Activated CD8-positive, alpha-beta memory T cell treated with anti-CD3 and anti-CD28 coated beads, Interleukin-2, amount 50 U/mL, for 1 hour (primary cell): ENCODE measurements around the gene MARCHF3.
"Not testable (repeated sequence)": the region's sequence is repeated elsewhere in the genome, so short reads cannot be mapped to it uniquely, and the experiment has no call there.

Source experiments
- DNase-seq: peaks from one replicate; pipeline ENCODE4 v3.0.0-alpha.2; 2020; ENCODE audit errors: extremely low read depth

Gene MARCHF3

GRCh38 chr5:127051591-127051990 is 21.2 kb upstream of the MARCHF3 start:
- no peak for DNase-seq

DNA sequence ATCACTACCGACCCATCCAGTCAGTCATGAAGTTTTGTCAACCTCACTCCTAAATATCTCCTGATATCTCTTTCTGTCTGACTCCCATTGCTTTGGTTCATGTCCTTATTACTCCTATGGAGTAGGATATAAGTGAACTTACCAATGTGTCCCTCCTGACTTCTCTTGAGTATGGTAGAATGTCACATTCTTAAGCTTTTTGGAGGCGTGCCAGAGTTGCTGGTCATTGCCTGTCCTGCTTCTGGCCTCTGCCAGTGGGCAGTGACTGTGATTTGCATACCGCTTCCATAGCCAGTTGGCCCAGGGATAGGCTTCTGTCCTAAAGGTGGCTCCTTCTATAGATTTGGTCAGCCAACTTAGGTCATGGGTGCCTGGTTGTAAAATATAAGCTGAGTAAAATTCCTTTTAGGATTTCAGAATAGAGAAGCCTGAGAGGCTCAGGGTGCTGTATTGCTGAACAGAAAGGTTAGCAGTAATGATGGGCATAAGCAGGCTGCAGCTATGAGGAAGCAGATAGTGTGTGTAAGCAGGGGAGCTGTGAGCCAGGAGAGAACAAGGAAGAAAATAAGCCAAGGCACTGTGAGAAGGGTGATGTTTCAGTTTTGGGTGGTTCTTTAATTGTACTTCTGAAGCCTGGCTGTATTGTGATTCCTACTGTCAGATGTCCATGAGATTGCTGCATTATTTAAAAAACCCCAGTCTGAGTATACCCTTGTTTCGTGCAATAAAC is 16.1 kb upstream of the MARCHF3 start:
- no peak for DNase-seq

DNA sequence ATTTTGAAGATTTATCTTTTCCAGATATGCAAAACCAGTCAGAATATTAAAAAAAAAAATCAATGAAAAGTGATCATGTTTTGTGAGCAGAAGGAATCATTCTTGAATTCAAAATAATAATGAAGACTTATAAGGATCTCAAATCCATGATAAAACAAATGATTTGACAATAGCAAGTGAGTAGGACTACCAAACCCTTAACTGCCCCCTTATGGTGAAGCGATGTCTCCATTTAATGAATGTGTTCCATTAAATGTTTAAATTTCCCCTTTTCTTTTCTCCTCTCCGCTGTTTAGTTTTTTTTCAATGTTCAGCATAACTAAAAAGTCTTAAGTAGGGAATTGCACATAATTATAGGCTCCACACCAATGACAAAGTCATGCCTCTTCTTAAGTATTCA is 12.2 kb upstream of the MARCHF3 start:
- no peak for DNase-seq

DNA sequence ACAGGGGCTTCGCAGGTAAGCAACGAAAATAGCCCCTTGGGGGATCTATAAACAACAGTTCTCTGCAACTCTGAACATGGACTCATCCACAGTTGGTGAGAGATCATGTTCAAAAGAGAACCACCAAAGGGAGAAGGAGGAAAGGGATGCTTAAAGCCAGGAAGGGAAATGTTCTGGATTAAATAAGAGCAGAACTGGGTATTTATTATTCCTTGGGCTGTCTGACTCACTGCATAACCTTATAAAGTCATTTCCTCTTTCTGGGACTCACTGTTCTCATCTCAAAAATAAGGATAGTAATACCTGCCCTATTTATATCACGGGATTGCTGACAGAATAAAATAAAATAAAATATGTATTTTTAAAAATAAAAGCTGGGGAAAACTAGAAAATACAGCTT is 11.2 kb upstream of the MARCHF3 start:
- DNase-seq: no peak

DNA sequence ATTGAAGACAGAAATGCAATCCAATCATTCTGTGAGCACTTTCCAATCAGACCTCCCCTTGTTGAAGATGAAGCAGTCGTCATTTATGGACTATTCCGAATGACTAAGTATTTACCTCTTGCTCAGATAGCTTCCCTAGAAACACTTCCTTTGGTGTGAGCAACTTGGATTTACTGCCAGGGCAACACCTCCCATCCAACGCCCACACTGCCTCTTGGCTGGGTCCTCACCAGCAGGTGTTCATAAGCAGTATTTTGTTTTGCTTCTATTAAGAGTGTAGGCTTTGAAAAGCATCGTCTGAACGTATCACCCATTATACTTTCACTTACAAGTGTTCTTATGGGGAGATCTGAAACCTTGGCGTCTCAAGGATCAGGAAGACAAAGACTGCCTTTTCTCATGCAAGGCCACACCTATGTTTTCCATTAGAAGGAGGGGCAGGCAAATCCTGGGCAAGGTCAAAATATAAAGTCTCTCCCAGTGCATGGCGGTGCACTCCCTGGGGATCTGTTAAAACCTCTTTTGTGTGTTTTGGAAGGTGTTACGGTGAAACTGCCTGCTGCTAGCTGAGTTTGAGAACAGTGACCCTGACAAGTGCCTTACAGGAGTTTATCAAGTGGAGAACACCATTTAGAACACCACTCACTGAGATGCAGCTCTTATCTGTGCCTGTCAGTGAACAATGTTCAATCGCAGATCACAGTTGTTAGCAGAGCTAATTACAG is 10.6 kb upstream of the MARCHF3 start:
- no peak for DNase-seq

DNA sequence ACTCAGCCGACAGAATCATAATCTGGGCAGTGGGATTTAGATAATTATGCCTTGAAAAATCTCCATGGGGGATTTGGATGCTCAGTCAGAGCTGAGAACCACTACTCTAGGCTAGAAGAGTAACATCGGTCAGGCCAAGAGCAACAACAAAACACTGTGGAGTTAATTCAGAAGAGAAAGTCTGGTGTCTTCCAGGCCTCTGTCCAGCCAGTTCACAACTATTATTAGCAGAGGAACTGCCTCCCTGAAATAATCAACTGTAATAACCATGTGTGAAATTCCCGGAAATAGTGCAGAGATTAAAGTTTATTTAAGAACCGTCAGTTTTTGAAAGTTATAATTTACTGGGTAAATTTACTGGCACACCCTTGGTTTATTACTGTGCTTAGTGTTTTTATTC is 8.2 kb upstream of the MARCHF3 start:
- no peak for DNase-seq

- DNase-seq: no peak
Measured at GRCh38 chr5:127031863-127032232, 1.5 kb upstream of the MARCHF3 start.

DNA sequence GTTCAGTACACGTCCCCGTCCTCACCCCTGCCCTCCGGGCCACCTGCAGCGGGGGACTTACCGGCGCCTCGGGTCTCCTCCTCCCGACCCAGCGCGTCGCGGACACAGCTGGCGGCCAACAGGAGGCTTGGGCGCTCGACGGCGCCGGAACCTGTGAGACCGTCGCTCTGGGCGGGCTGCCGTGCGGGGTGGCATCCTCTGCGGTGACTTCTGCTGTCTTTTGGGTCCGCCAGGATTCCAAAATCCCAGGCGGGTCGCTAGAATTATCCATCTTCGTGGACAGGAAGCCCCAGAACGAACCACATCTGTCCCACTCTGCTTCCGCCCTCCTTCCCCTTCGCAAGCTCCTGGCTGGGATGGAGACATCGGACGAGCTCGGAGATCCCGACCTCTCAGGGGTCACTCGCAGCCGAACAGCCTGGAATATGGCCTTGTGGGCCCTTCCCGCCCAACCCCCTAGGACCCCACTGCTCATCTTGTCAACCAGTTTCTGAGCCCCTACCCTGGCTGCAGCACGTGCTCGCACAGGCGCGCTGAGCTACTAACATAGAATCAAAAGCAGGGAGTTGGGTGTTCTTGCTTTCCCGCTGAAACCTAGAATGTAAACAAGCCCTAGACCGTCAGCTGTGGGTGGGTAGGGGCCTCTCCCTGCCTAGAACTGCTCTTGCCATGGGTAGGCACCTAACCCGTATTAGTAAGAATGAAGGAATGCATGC is 947 bp upstream of the MARCHF3 start:
- DNase-seq: no peak

- DNase-seq: no peak
Measured at GRCh38 chr5:127029581-127030258, 638 bp downstream of the MARCHF3 start.

- DNase-seq: no peak
Measured at GRCh38 chr5:127028822-127029457, 1.4 kb downstream of the MARCHF3 start.

GRCh38 chr5:127027539-127027938 is 2.8 kb downstream of the MARCHF3 start:
- DNase-seq: no peak

DNA sequence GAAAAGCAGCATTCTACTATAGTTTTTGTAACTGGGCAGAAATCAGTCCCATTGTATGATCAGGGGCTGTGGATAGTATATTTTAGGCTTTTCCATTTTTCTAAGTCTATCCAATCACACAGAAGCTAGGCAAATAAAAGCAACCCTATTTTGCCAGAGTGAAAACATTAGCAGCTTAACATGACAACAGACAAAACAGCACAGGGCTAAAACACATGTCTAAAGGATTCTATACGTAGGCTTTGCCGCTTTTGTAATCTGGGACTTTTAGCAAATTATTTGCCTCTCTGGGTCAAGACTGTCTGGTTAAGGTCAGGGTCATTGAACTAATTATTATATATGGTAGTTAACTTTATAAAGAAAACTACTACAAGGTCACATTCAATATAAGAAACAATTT is 4.2 kb downstream of the MARCHF3 start:
- no peak for DNase-seq

GRCh38 chr5:127025467-127025866 is 4.9 kb downstream of the MARCHF3 start:
- no peak for DNase-seq

- no peak for DNase-seq
Measured at GRCh38 chr5:127024821-127025220, 5.5 kb downstream of the MARCHF3 start.

DNA sequence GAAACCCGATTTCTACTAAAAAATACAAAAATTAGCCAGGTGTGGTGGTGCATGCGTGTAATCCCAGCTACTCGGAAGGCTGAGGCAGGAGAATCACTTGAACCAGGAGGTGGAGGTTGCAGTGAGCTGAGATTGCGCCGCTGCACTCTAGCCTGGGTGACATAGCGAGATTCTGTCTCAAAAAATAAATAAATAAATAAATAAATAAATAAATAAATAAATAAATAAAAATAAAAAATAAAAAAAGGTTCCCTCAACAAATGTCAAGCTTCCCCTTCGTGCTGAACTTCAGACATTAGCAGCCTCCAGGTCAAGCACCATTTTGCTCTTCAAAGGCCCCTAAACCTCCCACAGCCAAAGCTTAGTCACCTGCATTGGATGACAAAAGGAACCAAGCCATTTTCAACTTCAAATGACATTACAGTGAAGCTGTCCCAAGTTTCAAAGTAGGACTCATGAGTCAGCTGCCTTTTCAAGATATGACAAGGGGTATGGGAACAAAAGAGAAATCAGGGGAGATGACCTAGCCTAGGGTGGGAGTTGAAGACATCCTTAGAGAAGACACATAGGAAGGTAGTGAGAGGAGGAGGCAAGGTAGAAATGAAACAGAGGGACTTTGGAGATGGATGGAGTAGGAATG is 6.7 kb downstream of the MARCHF3 start:
- DNase-seq: not testable (repeated sequence)

DNA sequence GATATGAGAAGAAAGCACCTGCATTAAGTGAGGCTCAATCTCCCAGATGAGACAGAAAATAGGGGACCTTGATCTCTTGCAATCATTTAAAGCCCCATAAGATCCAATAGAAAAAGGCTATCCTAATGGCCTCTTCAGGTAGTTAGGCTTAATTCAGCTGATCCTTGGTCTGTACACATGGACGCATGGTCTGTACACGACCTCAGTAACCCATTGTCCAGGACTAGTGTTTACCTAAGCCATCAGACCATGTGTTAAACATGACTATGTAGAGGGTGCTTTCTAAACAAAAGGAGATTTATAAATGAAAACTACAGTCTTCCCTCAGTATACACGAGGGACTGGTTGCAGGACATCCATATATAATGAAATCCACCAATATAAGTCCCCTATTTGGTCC is 7.5 kb downstream of the MARCHF3 start:
- no peak for DNase-seq

GRCh38 chr5:127019928-127020327 is 10.4 kb downstream of the MARCHF3 start:
- no peak for DNase-seq

GRCh38 chr5:127016722-127017121 is 13.6 kb downstream of the MARCHF3 start:
- not testable (repeated sequence) for DNase-seq

GRCh38 chr5:127015716-127016115 is 14.6 kb downstream of the MARCHF3 start:
- DNase-seq: no peak

DNA sequence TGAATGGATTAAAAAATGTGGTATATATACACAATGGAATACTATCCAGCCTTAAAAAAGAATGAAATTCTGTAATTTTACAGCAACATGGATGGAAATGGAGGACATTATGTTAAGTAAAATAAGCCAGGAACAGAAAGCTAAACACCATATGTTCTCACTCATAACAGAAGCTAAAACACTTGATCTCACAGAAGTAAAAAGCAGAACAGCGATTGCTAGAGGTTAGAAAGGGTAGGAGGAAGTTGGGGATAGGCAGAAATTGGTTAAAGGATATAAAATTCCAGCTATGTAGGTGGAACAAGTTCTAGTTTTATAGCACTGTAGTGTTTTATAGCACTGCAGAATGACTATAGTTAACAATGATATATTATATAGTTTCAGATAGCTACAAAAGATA is 15.8 kb downstream of the MARCHF3 start:
- no peak for DNase-seq

DNA sequence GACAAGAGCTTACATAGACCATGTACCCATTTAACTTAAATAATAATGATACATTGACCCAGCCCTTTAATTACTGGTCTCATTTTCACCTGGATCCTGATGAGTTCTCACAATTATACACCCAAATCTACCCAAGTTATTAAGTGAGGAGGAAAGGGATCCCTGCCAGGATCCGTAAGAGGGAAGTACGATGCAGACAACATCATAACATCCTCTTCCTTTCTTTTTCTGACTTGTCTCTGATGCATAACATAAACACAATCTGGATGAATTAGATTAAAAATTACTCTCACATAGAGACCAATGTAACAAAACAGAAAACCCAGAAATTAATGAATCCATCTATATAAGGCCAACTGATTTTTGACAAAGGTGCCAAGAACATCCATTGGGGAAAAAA is 17.0 kb downstream of the MARCHF3 start:
- no peak for DNase-seq
